MM.1S (cell line): ENCODE results near the gene SLC51B.
A peak's percentile ranks its signal among the peaks of the same experiment; 100 is the strongest.

ENCODE experiments used
- DNase-seq: peaks from one replicate; pipeline ENCODE4 v3.0.0-alpha.2; 2015
- H2AFZ ChIP-seq: fragments of 300-600 bp; sonication (generic); 2 replicates; pipeline ENCODE4 v1.6.0; 2016; ENCODE audit warnings: antibody characterized with exemption, low read length
- H3F3A ChIP-seq: fragments of 300-600 bp; sonication (generic); 2 replicates; pipeline ENCODE4 v1.6.1; 2016; ENCODE audit warnings: mild to moderate bottlenecking, antibody characterized with exemption, low read length, moderate library complexity, mixed read lengths; ENCODE audit not compliant: insufficient read depth
- H3K27ac ChIP-seq: fragments of 300-600 bp; sonication (generic); 2 replicates; pipeline ENCODE4 v1.5.1; 2016; ENCODE audit warnings: mild to moderate bottlenecking, low read length
- H3K27me3 ChIP-seq: fragments of 300-600 bp; sonication (generic); replicated peaks from 2 replicates; pipeline ENCODE4 v1.6.0; 2016; ENCODE audit warnings: low read length; ENCODE audit not compliant: insufficient read depth
- H3K36me3 ChIP-seq: fragments of 300-600 bp; sonication (generic); replicated peaks from 2 replicates; pipeline ENCODE4 v1.6.1; 2016; ENCODE audit warnings: mild to moderate bottlenecking, low read length, mixed read lengths; ENCODE audit not compliant: insufficient read depth
- H3K4me1 ChIP-seq: fragments of 300-600 bp; sonication (generic); 2 replicates; pipeline ENCODE4 v1.6.1; 2016; ENCODE audit warnings: low read length, mixed read lengths
- H3K4me2 ChIP-seq: fragments of 300-600 bp; sonication (generic); 2 replicates; pipeline ENCODE4 v1.6.0; 2016; ENCODE audit warnings: low read depth, low read length
- H3K4me3 ChIP-seq: fragments of 300-600 bp; sonication (generic); 2 replicates; pipeline ENCODE4 v1.5.1; 2016; ENCODE audit warnings: low read length, mixed read lengths
- H3K79me2 ChIP-seq: fragments of 300-600 bp; sonication (generic); 2 replicates; pipeline ENCODE4 v1.6.1; 2016; ENCODE audit warnings: mixed run types, low read length, mixed read lengths
- H3K9ac ChIP-seq: fragments of 300-600 bp; sonication (generic); 2 replicates; pipeline ENCODE4 v1.6.1; 2016; ENCODE audit warnings: low read length, mixed read lengths
- H3K9me2 ChIP-seq: fragments of 300-600 bp; sonication (generic); replicated peaks from 2 replicates; pipeline ENCODE4 v1.6.1; 2016; ENCODE audit warnings: mild to moderate bottlenecking, low read length, mixed read lengths; ENCODE audit not compliant: insufficient read depth
- H3K9me3 ChIP-seq: fragments of 300-600 bp; sonication (generic); replicated peaks from 2 replicates; pipeline ENCODE4 v1.6.1; 2016; ENCODE audit warnings: mild to moderate bottlenecking, low read length, mixed read lengths; ENCODE audit not compliant: insufficient read depth
- H4K20me1 ChIP-seq: fragments of 300-600 bp; sonication (generic); 2 replicates; pipeline ENCODE4 v1.6.1; 2016; ENCODE audit warnings: mild to moderate bottlenecking, low read length, moderate library complexity, mixed read lengths; ENCODE audit not compliant: insufficient read depth
- CTCF ChIP-seq: fragments of 300-600 bp; sonication (generic); IDR thresholded peaks from 2 replicates; pipeline ENCODE4 v1.5.1; 2016; ENCODE audit warnings: antibody characterized with exemption, low read length, mixed read lengths
- EZH2 ChIP-seq: fragments of 300-600 bp; sonication (generic); optimal IDR thresholded peaks from 2 replicates; pipeline ENCODE3; 2017; ENCODE audit warnings: low read depth, mild to moderate bottlenecking, antibody characterized with exemption, low read length, mixed read lengths
- EZH2phosphoT487 ChIP-seq: fragments of 300-600 bp; sonication (generic); IDR thresholded peaks from 2 replicates; pipeline ENCODE4 v1.6.1; 2018; ENCODE audit warnings: antibody characterized with exemption, low read length

Gene SLC51B

DNA sequence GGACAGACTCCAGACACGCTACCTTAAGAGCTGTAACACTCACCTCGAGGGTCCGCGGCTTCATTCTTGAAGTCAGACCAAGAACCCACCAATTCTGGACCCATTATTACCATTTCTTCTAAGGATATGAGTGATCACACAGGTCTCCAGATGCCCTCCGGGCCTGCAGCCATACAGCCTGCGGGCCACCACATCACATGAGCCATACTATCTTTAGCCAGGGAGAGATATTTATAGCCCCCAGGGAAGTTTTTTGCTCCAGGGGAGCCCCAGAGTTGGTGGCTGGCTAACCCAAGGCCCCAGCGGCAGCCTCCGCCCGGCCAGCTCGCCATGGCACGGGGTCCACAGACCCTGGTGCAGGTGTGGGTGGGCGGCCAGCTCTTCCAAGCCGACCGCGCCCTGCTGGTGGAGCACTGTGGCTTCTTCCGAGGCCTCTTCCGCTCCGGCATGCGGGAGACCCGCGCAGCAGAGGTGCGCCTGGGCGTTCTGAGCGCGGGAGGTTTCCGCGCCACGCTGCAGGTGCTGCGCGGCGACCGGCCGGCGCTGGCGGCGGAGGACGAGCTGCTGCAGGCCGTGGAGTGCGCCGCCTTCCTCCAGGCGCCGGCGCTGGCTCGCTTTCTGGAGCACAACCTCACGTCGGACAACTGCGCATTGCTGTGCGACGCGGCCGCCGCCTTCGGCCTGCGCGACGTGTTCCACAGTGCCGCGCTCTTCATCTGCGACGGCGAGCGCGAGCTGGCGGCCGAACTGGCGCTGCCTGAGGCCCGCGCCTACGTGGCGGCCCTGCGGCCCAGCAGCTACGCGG is 31.5 kb downstream of the SLC51B start, which contains the start of gene KBTBD13:
Gene KBTBD13, plus strand, starts transcription at position 261 of the 805 bp plus-strand sequence. Its CDS starts 70 bp downstream, at position 331.
- H3K36me3 ChIP-seq: no peaks in the 10 kb centered on the region
- H3K9ac ChIP-seq: no peak within 1 kb of the TSS
- H3K27ac ChIP-seq: no peak within 1 kb of the TSS
- no peak within 1 kb of the TSS for H3K4me2 ChIP-seq
- no peaks in the 10 kb centered on the region for H3K27me3 ChIP-seq
- no peak for TF ChIP-seq CTCF
- TF ChIP-seq EZH2phosphoT487: no peak
- no peak for TF ChIP-seq EZH2
- H3K4me1 ChIP-seq: no peaks in the 10 kb centered on the region
- no peaks in the 10 kb centered on the region for H4K20me1 ChIP-seq
- H3K9me2 ChIP-seq: no peaks in the 10 kb centered on the region
- H3F3A ChIP-seq: no peaks in the 10 kb centered on the region
- H3K4me3 ChIP-seq: no peak within 1 kb of the TSS
- H3K79me2 ChIP-seq: no peaks in the 10 kb centered on the region
- no peak within 1 kb of the TSS for H2AFZ ChIP-seq
- DNase-seq: no peak
- H3K9me3 ChIP-seq: no peaks in the 10 kb centered on the region

DNA sequence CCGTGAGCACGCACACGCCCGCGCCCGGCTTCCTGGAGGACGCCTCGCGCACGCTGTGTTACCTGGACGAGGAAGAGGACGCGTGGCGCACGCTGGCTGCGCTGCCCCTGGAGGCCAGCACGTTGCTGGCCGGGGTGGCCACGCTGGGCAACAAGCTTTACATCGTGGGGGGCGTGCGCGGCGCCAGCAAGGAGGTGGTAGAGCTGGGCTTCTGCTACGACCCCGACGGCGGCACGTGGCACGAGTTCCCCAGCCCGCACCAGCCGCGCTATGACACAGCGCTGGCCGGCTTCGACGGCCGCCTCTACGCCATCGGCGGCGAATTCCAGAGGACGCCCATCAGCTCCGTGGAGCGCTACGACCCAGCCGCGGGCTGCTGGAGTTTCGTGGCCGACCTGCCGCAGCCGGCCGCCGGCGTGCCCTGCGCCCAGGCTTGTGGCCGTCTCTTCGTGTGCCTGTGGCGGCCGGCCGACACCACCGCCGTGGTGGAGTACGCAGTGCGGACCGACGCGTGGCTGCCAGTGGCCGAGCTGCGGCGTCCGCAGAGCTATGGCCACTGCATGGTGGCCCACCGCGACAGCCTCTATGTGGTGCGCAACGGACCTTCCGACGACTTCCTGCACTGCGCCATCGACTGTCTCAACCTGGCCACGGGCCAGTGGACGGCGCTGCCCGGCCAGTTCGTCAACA is 32.2 kb downstream of the SLC51B start:
- Histone ChIP-seq H3K4me1 (no peaks in the 10 kb centered on the region), H3K9me3 (no peaks in the 10 kb centered on the region), H3K4me2 (no peak overlapping the region), H3K79me2 (no peaks in the 10 kb centered on the region), H3K27me3 (no peaks in the 10 kb centered on the region), H3K36me3 (no peaks in the 10 kb centered on the region), H3K9ac (no peak overlapping the region), H4K20me1 (no peaks in the 10 kb centered on the region), H3K9me2 (no peaks in the 10 kb centered on the region), H3F3A (no peaks in the 10 kb centered on the region), H3K27ac (no peak overlapping the region), H2AFZ (no peak overlapping the region), H3K4me3 (no peak overlapping the region)
- TF ChIP-seq EZH2phosphoT487: no peak
- no peak for TF ChIP-seq CTCF
- TF ChIP-seq EZH2: no peak
- DNase-seq: no peak

- H3K9ac ChIP-seq: no peak overlapping the region
- H3K4me2 ChIP-seq: no peak overlapping the region
- no peak overlapping the region for H3K27ac ChIP-seq
- no peaks in the 10 kb centered on the region for H3K79me2 ChIP-seq
- H3K36me3 ChIP-seq: no peaks in the 10 kb centered on the region
- H3K4me3 ChIP-seq: no peak overlapping the region
- DNase-seq: peak; percentile 41
- H2AFZ ChIP-seq: no peak overlapping the region
- H3K9me3 ChIP-seq: no peaks in the 10 kb centered on the region
- H3K27me3 ChIP-seq: 0 out of 2 replicates have a peak, but pooled peaks cover 3% of the 10 kb centered on the region
- no peaks in the 10 kb centered on the region for H3K9me2 ChIP-seq
- no peaks in the 10 kb centered on the region for H4K20me1 ChIP-seq
- TF ChIP-seq CTCF (peak; percentile 47), EZH2 (no peak)
- H3K4me1 ChIP-seq: no peaks in the 10 kb centered on the region
- no peaks in the 10 kb centered on the region for H3F3A ChIP-seq
Observed at GRCh38 chr15:65077981-65078352, 32.8 kb downstream of the SLC51B start.
